Memory B cell (primary cell): ENCODE results near the gene CEP162.
A peak's percentile ranks its signal among the peaks of the same experiment; 100 is the strongest.
"Not testable (repeated sequence)": the region's sequence is repeated elsewhere in the genome, so short reads cannot be mapped to it uniquely, and the experiment has no call there.

Experiments used
- ATAC-seq: fragments of 150-1000 bp; cut with Tn5 transposase; 2 replicates; pipeline ENCODE4 v1.10.0; 2021; ENCODE audit warnings: low read depth, mild to moderate bottlenecking, moderate library complexity
- DNase-seq, 2 donors: peaks; one replicate each; pipeline ENCODE4 v3.0.0; 2022; ENCODE audit warnings: low spot score in 2 of 2
- H3K27ac Mint-ChIP-seq: one replicate; pipeline ENCODE4 v1.8.0; 2022; ENCODE audit warnings: mild to moderate bottlenecking, moderate library complexity, mixed read lengths
- H3K27me3 Mint-ChIP-seq: one replicate; pipeline ENCODE4 v1.8.0; 2022; ENCODE audit warnings: mixed read lengths
- H3K36me3 Mint-ChIP-seq: one replicate; pipeline ENCODE4 v1.8.0; 2022; ENCODE audit warnings: mild to moderate bottlenecking, mixed read lengths
- H3K4me1 Mint-ChIP-seq: one replicate; pipeline ENCODE4 v1.8.0; 2022; ENCODE audit warnings: mixed read lengths
- H3K4me3 Mint-ChIP-seq: one replicate; pipeline ENCODE4 v1.8.0; 2022; ENCODE audit warnings: mild to moderate bottlenecking, moderate library complexity, mixed read lengths
- H3K9me3 Mint-ChIP-seq: one replicate; pipeline ENCODE4 v1.8.0; 2022; ENCODE audit warnings: mixed read lengths

The CEP162 gene

DNA sequence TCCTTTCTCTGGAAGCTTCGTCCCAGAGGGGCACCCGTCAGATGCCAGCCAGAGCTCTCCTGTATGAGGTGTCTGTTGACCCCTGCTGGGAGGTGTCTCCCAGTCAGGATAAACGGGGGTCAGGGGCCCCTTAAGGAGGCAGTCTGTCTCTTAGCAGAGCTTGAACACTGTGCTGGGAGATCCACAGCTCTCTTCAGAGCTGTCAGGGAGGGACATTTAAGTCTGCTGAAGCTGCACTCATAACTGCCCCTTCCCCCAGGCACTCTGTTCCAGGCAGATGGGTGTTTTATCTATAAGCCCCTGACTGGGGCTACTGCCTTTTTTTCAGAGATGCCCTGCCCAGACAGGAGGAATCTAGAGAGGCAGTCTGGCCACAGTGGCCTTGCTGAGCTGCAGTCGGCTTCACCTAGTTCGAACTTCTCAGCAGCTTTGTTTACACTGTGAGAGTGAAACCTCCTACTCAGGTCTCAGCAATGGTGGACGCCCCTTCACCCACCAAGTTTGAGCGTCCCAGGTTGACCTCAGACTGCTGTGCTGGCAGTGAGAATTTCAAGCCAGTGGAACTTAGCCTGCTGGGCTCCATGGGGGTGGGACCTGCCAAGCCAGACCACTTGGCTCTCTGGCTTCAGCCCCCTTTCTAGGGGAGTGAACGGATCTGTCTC, 112.4 kb downstream of the CEP162 start:
- not testable (repeated sequence) for H3K4me1 Mint-ChIP-seq, H3K4me3 Mint-ChIP-seq, H3K36me3 Mint-ChIP-seq, ATAC-seq, DNase-seq, H3K27me3 Mint-ChIP-seq, H3K27ac Mint-ChIP-seq
- peaks cover 11% of the 10 kb centered on the region for H3K9me3 Mint-ChIP-seq

- not testable (repeated sequence) for H3K36me3 Mint-ChIP-seq, H3K9me3 Mint-ChIP-seq, H3K4me3 Mint-ChIP-seq, DNase-seq, H3K27ac Mint-ChIP-seq, H3K4me1 Mint-ChIP-seq, ATAC-seq, H3K27me3 Mint-ChIP-seq
Measured at GRCh38 chr6:84111351-84111750, 116.1 kb downstream of the CEP162 start.

GRCh38 chr6:84107495-84107894, 119.9 kb downstream of the CEP162 start:
- Mint-ChIP-seq H3K36me3 (no peaks in the 10 kb centered on the region), H3K27ac (no peak overlapping the region), H3K27me3 (peaks cover 7% of the 10 kb centered on the region), H3K4me3 (no peak overlapping the region), H3K4me1 (no peaks in the 10 kb centered on the region), H3K9me3 (peaks cover 1% of the 10 kb centered on the region)
- DNase-seq (no peak), ATAC-seq (no peak)

DNA sequence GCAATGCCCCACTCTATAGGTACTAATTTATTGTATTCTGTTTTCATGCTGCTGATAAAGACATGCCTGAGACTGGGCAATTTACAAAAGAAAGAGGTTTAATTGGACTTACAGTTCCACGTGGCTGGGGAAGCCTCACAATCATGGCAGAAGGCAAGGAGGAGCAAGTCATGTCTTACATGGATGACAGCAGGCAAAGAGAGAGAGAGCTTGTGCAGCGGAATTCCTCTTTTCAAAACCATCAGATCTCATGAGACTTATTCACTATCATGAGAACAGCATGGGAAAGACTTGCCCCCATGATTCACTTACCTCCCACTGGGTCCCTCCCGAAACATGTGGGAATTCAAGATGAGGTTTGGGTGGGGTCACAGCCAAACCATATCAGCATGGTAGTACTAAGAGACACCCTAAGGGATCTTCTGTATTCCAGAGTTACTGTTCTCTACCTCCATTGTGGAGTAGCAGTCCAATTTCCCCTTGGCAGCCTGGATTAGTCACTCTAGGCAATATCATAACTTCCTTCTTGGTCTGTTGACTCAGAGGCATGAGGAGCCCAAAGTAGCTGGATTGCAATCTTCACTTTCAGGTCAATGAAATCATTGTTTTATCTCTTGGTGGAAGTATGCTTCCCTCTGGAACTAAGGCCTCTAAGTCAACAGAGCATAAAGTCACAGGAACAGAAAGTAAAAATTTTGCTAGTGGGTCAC, 122.1 kb downstream of the CEP162 start:
- H3K4me1 Mint-ChIP-seq, DNase-seq, H3K36me3 Mint-ChIP-seq, H3K27ac Mint-ChIP-seq, ATAC-seq, H3K9me3 Mint-ChIP-seq, H3K4me3 Mint-ChIP-seq: not testable (repeated sequence)
- peaks cover 13% of the 10 kb centered on the region for H3K27me3 Mint-ChIP-seq

DNA sequence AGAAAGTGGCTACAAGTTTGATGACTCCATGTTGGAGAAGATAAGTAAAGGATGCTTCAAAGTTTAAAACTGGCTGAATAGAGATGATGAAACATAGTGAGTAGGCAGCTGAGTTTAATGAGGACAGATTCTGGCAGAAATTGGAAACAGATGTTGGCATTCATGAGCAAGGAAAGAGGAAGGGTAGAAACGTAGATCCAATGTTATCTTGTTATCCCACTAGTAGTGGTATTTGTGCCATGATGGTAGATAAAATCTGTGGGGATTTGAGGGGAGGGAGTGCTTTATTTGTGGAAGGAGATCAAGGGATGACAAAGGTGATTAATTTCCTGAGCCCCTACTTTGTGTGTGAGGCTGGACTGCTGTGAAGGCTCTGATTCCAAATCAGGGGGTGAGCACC, 124.4 kb downstream of the CEP162 start:
- Mint-ChIP-seq H3K27me3 (peaks cover 12% of the 10 kb centered on the region), H3K4me1 (no peaks in the 10 kb centered on the region), H3K4me3 (no peak overlapping the region), H3K27ac (no peak overlapping the region), H3K36me3 (no peaks in the 10 kb centered on the region), H3K9me3 (peaks cover 1% of the 10 kb centered on the region)
- ATAC-seq, result no peak
- DNase-seq, result no peak

GRCh38 chr6:84095156-84095555, 132.3 kb downstream of the CEP162 start:
- no peaks in the 10 kb centered on the region for H3K9me3 Mint-ChIP-seq
- H3K4me1 Mint-ChIP-seq, result peaks cover 3% of the 10 kb centered on the region
- ATAC-seq (no peak), DNase-seq (no peak)
- no peak overlapping the region for H3K27ac Mint-ChIP-seq
- peaks cover 2% of the 10 kb centered on the region for H3K27me3 Mint-ChIP-seq
- no peak overlapping the region for H3K4me3 Mint-ChIP-seq
- no peaks in the 10 kb centered on the region for H3K36me3 Mint-ChIP-seq

DNA sequence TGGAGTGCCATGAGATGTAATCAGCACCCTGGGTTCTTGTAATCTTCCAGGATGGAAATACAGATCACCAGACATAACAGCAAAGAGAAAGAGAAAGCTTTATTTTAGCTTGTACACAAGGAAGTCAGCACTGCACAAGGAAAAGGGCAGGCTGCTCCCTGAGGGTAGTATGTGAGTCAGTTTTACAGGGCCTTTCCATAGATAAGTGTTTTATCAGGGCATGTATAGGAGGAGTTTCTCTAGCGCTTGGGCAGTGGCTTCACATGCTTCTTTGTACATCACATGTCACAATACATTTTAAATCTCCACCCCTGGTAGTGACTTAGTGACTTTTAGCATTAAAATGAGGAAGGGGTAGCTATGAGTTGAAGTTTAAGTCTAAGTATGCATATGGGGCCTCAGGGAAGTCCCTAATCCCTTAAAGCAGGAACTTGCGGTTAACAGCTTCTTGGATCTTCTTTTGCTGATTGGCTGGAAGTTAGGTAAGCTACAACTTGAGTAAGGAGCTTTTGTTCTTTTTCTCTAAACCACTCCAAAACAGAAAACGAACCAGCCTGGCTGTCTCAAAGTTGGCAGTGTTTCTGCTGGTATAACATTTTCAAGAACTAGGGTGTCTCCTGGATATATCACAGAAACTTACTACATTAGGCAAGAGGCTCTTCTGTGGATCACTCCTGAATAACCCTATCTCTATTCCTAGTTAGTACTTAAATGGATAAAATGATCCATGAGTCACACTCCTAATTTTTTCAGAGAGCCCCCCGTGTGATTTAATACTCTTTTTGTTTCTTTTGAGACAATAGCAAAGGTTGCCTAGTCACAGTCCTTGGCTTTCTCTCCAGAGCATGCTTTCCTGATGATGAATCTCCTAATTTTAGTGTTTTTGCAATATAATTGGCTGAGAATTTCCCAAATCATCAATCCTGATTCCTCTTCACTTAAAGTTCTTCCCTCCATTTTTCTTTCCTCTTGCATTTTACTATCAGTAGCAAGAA, 133.7 kb downstream of the CEP162 start:
- Mint-ChIP-seq H3K36me3 (no peaks in the 10 kb centered on the region), H3K27me3 (peaks cover 2% of the 10 kb centered on the region), H3K4me1 (peaks cover 3% of the 10 kb centered on the region), H3K9me3 (no peaks in the 10 kb centered on the region), H3K27ac (no peak overlapping the region), H3K4me3 (no peak overlapping the region)
- ATAC-seq (peak; percentile 37), DNase-seq (no peak)

- DNase-seq, result no peak
- ATAC-seq, result no peak
- peaks cover 2% of the 10 kb centered on the region for H3K27me3 Mint-ChIP-seq
- H3K9me3 Mint-ChIP-seq, result no peaks in the 10 kb centered on the region
- H3K27ac Mint-ChIP-seq, result no peak overlapping the region
- H3K4me3 Mint-ChIP-seq, result no peak overlapping the region
- H3K4me1 Mint-ChIP-seq, result peaks cover 3% of the 10 kb centered on the region
- H3K36me3 Mint-ChIP-seq, result no peaks in the 10 kb centered on the region
Measured at GRCh38 chr6:84089552-84089951, 137.9 kb downstream of the CEP162 start.

DNA sequence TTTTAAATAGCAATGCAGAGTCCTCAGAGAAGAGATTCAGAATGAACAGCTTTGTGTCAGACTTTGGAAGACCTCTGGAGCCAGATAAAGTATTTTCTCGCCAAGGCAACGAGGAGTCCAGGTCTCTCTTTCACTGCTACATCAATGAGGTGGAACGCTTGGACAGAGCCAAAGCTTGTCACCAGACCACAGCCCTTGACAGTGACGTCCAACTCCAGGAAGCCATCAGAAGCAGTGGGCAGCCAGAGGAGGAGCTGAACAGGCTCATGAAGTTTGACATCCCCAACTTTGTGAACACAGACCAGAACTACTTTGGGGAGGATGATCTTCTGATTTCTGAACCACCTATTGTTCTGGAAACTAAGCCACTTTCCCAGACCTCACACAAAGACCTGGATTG, 138.4 kb downstream of the CEP162 start:
- Mint-ChIP-seq H3K27me3 (peaks cover 2% of the 10 kb centered on the region), H3K36me3 (no peaks in the 10 kb centered on the region), H3K27ac (no peak overlapping the region), H3K4me1 (peaks cover 3% of the 10 kb centered on the region), H3K4me3 (no peak overlapping the region), H3K9me3 (no peaks in the 10 kb centered on the region)
- no peak for DNase-seq
- no peak for ATAC-seq

GRCh38 chr6:84086545-84087429, 140.7 kb downstream of the CEP162 start:
- H3K9me3 Mint-ChIP-seq, result no peaks in the 10 kb centered on the region
- no peak overlapping the region for H3K27ac Mint-ChIP-seq
- H3K27me3 Mint-ChIP-seq, result no peaks in the 10 kb centered on the region
- no peaks in the 10 kb centered on the region for H3K36me3 Mint-ChIP-seq
- ATAC-seq, result no peak
- H3K4me3 Mint-ChIP-seq, result no peak overlapping the region
- no peaks in the 10 kb centered on the region for H3K4me1 Mint-ChIP-seq
- DNase-seq, result no peak

GRCh38 chr6:84086056-84086455, 141.4 kb downstream of the CEP162 start:
- no peak overlapping the region for H3K27ac Mint-ChIP-seq
- H3K27me3 Mint-ChIP-seq, result no peaks in the 10 kb centered on the region
- no peak for DNase-seq
- no peaks in the 10 kb centered on the region for H3K4me1 Mint-ChIP-seq
- H3K9me3 Mint-ChIP-seq, result no peaks in the 10 kb centered on the region
- H3K4me3 Mint-ChIP-seq, result no peak overlapping the region
- no peaks in the 10 kb centered on the region for H3K36me3 Mint-ChIP-seq
- ATAC-seq, result no peak

DNA sequence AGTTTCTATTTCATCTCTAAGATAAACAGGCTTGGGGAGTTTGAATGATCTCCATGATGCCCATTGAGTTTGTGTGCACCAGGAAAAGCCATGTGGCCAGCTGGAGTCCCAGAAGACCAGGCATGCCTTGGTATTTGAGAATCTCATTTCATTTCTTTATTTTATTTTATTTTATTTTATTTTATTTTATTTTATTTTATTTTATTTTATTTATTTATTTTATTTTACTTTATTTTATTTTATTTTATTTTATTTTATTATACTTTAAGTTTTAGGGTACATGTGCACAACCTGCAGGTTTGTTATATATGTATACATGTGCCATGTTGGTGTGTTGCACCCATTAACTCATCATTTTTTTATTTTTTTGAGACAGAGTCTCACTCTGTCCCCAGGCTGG, 142.7 kb downstream of the CEP162 start:
- not testable (repeated sequence) for H3K4me3 Mint-ChIP-seq, DNase-seq, H3K9me3 Mint-ChIP-seq, H3K36me3 Mint-ChIP-seq, H3K4me1 Mint-ChIP-seq, H3K27me3 Mint-ChIP-seq, H3K27ac Mint-ChIP-seq, ATAC-seq

DNA sequence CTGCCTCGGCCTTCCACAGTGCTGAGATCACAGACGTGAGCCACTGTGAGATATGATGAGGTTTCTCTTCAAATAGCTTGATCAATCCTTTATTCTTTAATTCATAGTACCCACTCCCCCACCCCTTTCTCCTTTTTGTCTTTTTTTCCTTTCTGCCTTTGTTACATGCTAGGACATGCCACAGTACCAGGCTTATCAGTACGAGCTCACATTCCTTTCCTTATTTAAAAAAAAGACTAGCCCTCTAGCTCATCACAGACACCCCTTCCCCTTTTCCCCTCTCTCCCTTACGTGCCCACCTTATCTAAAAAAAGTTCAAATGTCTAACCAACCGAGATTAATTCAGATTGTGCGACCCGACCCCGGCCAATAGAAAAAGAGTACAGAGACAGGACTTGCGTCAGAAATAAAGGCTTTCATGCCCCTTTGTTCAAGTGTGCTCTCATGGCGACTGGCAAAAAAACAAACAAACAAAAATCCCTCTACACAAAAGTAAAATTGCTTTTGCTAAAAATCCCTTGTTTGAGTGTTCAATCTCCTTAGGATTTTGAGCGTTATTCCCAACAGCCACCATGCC, 144.7 kb downstream of the CEP162 start:
- Mint-ChIP-seq H3K4me1 (no peaks in the 10 kb centered on the region), H3K4me3 (no peak overlapping the region), H3K36me3 (no peaks in the 10 kb centered on the region), H3K27me3 (peaks cover 2% of the 10 kb centered on the region), H3K9me3 (no peaks in the 10 kb centered on the region), H3K27ac (no peak overlapping the region)
- ATAC-seq, result no peak
- DNase-seq, result no peak
